ENCODE data around the gene TRIM28.
"Not testable (repeated sequence)": the region's sequence is repeated elsewhere in the genome, so short reads cannot be mapped to it uniquely, and the experiment has no call there.

Gene TRIM28

GRCh38 chr19:58519355-58520256 lies 24.3 kb upstream of the TRIM28 start, which contains the start of gene ZBTB45:
TSS of gene ZBTB45 (minus strand) at chr19:58519810. CDS start at chr19:58517673, 2,137 bp downstream.
- DNase-seq (ENCODE audit: low read depth) = peak; percentile 86

DNA sequence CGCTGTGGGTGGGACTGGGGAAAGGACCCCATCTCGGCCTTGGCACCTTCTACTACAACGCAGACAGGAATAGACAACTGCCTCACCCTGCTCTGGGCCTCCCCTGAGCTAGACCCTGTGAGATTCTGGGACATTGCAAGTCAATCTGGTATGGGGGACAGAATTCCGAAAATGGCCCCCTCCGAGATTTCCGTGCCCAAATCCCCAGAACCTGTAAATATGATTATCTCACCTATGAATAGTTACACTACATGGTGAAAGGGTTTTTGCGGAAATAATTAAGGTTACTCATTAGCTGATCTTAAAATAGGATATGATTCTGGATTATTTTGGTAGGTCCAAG lies 23.6 kb upstream of the TRIM28 start:
- DNase-seq (ENCODE audit: low read depth) = no peak

GRCh38 chr19:58521651-58522050 lies 22.2 kb upstream of the TRIM28 start:
- no peak for DNase-seq (ENCODE audit: low read depth)

DNA sequence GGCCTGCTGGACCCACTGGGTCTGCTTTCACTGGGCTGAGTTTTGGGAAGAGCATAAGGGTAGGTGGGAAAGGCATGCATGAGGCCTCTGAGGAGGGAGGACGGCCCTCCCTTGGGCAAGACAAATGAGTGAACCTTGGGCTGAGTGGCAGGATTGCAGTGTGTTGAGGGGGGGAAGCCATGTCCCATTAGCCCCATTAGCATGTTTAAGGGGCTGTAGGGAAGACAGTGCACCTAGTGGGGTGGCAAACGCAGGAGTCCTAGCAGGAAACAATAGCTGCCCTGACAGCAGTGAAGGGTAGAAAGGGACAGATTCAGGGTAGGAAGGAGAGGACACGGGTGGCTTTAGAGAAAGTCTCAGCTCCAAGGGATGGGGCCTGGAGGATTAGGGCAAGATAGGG lies 21.2 kb upstream of the TRIM28 start:
- no peak for DNase-seq (ENCODE audit: low read depth)

DNA sequence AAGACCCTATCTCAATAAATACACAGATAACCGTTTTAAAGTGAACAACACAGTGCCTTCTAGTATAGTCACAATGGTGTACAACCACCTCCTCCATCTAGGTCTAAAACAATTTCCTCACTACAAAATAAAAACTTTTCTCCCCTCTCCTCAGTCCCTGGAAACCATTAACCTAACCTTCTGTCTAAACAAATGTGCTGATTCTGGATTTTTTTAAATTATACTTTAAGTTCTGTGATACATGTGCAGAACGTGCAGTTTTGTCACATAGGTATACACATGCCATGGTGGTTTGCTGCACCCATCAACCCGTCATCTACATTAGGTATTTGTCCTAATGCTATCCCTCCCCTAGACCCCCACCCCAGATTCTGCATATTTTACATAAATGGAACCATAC lies 14.5 kb upstream of the TRIM28 start:
- DNase-seq (ENCODE audit: low read depth) = no peak

DNA sequence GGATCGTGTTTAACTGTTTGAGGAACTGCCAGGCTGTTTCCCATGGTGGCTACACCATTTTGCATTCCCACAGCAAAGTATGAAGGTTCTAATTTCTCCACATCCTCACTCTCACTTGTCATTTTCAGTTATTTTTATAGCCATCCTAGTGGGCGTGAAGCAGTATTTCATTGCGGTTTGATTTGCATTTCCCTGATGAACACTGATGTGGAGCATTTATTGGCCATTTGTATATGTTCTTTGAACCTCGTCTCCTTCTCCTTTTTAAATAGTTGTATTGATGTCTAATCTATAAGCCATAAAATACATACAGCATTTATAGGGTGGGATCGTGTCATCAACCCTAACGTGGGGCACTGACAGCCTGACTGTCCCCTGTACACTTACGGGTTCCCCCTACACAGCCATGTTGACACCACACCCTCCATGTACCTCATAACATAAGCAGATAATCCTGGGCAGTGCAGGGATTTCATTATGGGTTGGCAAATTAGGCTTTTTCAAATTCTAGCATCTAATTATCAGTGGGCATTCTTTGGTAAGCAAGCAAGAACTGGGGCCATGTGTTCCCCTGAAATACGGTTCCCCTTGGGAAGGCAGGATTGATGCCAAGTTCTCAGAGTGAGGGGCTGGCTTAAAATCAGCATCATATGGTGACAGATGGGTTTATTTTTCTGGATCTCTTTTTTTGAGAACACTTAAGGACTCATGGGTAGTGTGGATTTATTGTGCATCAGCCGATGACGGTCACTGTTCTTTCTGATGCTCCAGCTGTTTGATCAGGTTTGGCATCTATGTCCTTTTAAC lies 12.6 kb upstream of the TRIM28 start:
- DNase-seq (ENCODE audit: low read depth) = no peak

DNA sequence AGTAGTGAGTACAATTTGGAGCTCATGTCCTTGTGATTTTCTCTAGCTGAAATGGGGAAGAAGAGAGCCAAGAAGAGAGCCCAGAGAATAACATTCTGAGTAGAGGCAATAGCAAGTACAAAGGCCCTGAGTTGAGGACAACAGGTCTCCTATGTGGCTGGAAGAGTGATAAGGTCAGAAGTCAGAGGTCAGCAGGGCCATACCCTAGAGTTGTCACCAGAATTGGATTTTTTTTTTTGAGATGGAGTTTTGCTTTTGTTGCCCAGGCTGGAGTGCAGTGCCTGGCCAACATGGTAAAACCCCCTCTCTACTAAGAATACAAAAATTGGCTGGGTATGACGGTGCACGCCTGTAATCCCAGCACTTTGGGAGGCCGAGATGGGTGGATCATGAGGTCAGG lies 8.0 kb upstream of the TRIM28 start:
- no peak for DNase-seq (ENCODE audit: low read depth)

DNA sequence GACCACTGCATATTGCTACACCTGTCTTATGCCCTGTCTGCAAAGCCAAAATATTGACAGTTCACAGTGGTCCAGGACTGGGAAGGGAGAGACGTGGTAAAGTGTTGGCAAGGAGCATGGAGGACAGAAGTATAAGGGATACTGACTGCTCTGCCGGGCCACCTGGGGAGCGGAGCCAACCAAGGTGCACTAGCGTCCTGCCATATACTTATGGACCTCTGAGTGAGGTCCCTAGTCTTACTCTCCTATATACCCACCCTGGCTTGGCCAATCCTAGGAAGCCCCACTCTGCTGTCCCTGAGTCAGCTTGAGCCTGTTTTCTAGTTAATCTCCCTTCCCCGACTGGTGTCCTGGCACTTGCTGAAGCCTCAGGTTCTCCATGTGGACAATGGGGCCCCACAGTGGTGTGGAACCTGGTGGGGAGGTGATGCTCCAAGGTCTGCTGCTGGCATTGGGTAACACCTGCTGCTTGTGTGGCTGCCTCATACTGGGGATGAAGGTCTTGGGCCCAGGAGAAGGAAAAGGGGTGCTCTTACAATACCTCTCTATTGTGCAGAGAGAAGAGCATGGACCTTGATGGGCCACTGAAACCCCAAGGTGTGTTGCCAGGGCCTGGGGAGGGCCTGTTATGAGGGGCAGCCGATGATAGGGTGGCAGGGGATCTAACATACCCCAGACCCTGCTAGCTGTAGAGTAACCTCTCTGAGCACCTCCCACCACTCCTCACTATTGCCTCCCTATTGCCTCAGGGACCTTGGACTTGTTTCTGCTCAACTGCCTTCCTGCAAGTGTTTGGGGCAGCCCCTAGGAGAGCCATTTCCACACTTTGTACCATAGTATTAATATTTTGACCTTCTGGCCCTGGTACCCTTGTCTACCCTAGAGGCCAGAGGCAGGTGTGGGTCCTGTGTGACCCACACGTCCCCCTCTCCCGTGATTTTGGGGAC lies 6.7 kb upstream of the TRIM28 start:
- DNase-seq (ENCODE audit: low read depth) = no peak

DNA sequence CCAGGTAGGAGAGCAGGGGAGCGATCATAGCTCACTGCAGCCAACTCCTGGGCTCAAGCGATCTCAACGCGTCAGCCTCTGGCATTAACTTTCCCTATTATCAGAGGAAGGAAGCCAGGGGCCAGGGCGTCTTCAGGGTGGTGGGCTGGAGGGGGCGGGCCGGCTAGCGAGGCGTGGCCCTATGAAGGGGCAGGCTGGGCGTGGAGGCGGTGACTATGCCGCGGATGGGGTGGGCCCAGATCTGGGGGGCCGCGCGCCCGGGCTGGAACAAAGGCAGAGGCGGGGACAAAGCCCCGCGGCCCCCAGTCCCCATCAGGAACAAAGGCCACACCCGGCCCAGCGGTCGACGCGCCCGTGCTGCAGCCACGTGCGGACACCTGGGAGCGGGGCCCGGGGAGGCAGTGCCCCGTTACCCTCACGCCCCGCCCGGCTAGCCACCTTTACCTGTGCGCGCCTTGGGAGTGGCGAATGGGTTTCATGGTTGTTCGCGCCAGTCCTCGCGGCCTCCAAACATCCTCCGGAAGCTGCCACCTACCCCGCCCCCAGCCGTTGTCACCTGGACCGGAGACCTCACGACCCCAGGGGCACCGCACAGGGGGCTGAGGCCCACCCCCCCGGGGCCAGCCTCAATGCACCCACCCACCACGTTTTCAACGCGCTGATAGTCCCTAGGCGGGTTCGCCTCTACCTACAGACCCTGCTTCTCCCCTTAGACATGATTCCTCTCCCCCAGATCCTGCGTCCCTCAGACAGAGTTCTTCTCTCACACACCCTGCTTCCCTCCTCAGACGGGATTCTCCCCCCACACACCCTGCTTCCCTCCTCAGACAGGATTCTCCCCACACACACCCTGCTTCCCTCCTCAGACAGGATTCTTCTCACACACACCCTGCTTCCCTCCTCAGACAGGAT lies 5.4 kb upstream of the TRIM28 start:
- no peak for DNase-seq (ENCODE audit: low read depth)

GRCh38 chr19:58539169-58539559 lies 4.7 kb upstream of the TRIM28 start:
- DNase-seq (ENCODE audit: low read depth) = not testable (repeated sequence)

DNA sequence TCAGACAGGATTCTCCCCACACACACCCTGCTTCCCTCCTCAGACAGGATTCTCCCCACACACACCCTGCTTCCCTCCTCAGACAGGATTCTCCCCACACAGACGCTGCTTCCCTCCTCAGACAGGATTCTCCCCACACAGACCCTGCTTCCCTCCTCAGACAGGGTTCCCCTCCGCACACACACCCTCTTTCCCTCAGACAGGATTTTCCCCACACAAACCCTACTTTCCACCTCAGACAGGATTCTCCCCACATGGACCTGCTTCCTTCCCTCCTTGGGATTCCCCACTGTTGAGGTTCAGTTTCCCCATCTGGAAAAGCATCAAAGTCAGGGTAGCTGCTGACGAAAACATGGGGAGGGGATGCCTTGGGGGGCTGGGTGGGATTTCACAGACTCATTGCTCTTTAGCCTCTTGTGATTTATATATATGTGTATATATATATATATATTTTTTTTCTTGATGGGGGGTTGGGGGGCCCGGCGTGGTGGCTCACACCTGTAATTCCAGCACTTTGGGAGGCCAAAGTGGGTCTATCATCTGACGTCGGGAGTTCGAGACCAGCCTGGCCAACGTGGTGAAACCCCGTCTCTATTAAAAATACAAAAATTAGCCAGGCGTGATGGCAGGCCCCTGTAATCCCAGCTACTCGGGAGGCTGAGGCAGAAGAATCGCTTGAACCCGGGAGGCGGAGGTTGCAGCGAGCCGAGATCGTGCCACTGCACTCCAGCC lies 1.1 kb upstream of the TRIM28 start:
- not testable (repeated sequence) for DNase-seq (ENCODE audit: low read depth)

GRCh38 chr19:58544591-58545285 lies 874 bp downstream of the TRIM28 start:
- DNase-seq (ENCODE audit: low read depth) = peak; percentile 66

GRCh38 chr19:58545286-58546018 lies 1.6 kb downstream of the TRIM28 start:
- DNase-seq (ENCODE audit: low read depth) = no peak

DNA sequence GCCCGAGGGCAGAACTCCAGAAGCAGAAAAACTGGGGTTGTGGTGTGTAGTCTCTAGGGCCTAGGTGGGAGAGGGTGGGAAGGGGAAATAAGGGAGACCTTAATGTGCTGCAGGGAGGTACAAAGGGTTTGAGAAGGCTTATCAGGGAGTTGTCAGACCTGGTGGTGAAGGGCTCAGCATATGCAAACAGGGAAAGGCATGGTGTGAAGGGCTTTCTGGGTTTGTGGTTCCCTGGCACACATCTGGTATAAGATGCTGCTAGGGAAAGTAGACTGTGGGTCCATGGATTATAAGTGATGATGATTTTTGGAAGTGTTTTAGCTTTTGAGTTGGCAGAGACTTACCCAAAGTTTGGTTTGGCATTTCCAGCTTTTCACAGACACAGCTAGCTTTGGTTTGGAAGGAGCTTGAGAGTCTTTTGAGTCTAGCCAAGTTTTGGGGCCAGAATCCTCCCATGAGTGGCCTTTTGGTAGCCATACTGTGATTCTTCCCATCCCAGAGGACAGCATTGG lies 2.2 kb downstream of the TRIM28 start:
- DNase-seq (ENCODE audit: low read depth) = no peak

- DNase-seq (ENCODE audit: low read depth) = no peak
Observed at GRCh38 chr19:58547323-58548312, 3.8 kb downstream of the TRIM28 start.

- no peak for DNase-seq (ENCODE audit: low read depth)
Observed at GRCh38 chr19:58548859-58549663, 5.2 kb downstream of the TRIM28 start.

All from activated T-cell treated with anti-CD3 and anti-CD28 coated beads for 24 hours (primary cell).